Psoas muscle (tissue), 8 donors: ENCODE data around the gene C1orf167. TPM values are rescaled to one million over a fixed set of nuclear protein-coding genes. Genes with fewer than 3 reads are reported as not detected.
A peak's percentile ranks its signal among the peaks of the same experiment; 100 is the strongest.

Experiments used
- ATAC-seq, 4 donors: fragments of 200-7000 bp; cut with Tn5 transposase; one replicate each; pipeline ENCODE4 v1.9.1; 2020; ENCODE audit warnings: moderate library complexity in 3 of 4, mild to moderate bottlenecking in 2 of 4
- DNase-seq, 2 donors: peaks; one replicate each; pipeline ENCODE4 v3.0.0-alpha.2; 2020
- H3K27ac ChIP-seq: fragments of 200-600 bp; one replicate; pipeline ENCODE4 v1.8.0; 2022
- H3K27me3 ChIP-seq, 3 donors: fragments of 200-600 bp in 1 of 3; one replicate each; pipeline versions ENCODE4 v1.6.1 to v1.8.0; 2013 to 2022; ENCODE audit warnings: low read length in 2 of 3, mild to moderate bottlenecking in 2 of 3, moderate library complexity in 1 of 3; ENCODE audit not compliant: insufficient read depth in 3 of 3
- H3K36me3 ChIP-seq, 2 donors: fragments of 200-600 bp in 1 of 2; one replicate each; pipeline versions ENCODE4 v1.6.1 to v1.8.0; 2013 to 2022; ENCODE audit warnings: low read depth in 1 of 2, mild to moderate bottlenecking in 1 of 2, moderate library complexity in 1 of 2; ENCODE audit not compliant: insufficient read depth in 1 of 2
- H3K4me1 ChIP-seq: fragments of 200-600 bp; one replicate; pipeline ENCODE4 v1.8.0; 2022
- H3K4me3 ChIP-seq: fragments of 200-600 bp; one replicate; pipeline ENCODE4 v1.8.0; 2022; ENCODE audit warnings: mild to moderate bottlenecking
- H3K9me3 ChIP-seq: fragments of 200-600 bp; one replicate; pipeline ENCODE4 v1.8.0; 2022
- WGBS, 3 donors: extraction: QIAGEN DNeasy Blood & Tissue Kit; methylation state at CpG; one replicate each; pipeline versions ENCODE4 v1.1.6 to v1.1.7; 2013; 5-methylcytosine and 5-hydroxymethylcytosine counted together
- intact Hi-C, 2 donors: fragments of 100-400 bp; cut with DNase I; formaldehyde crosslinking; loops; one replicate each; pipeline versions ENCODE4 v1.11.0 to v1.14.2; 2022
- polyA plus RNA-seq, 3 donors: library from polyadenylated mRNA; stranded (reverse); fragments of 200-250 nt; gene quantifications; one replicate each; pipeline ENCODE4 v1.2.3, GENCODE V29; 2013
- total RNA-seq, 4 donors: library from RNA; stranded (reverse); fragmentation: NEBNext Ultra II Directional in 2 of 4; extraction: Animal tissue kit (Norgen Biotek cat#: 25700) in 2 of 4; gene quantifications; one replicate each; pipeline versions ENCODE4 v1.2.1 to v1.2.4, GENCODE V29; 2021 to 2023
- TF ChIP-seq, protein P1 (sequence below): fragments of 200-600 bp; IDR thresholded peaks from one replicate; pipeline ENCODE4 v1.8.0; 2022; ENCODE audit warnings: antibody characterized with exemption
- donor health status: healthy with polysubstance abuse.
- donor health status: DM: no; HTN: no; CAD: no; lungs with moderate emphysema.
- donor health status: Bipolar disorder and iron deficiency.
- donor health status: healthy.
- donor health status: DM: yes; HTN: yes; CAD: no.
- donor health status: DM: no; HTN: no; CAD: no.
- donor health status: DM: no; HTN: no; CAD: no.
- donor health status: DM: yes; HTN: yes; CAD: no.

Gene C1orf167
- total and polyA plus RNA-seq, 7 donors = 1.8 to 5.3 (median 2.5) TPM

DNA sequence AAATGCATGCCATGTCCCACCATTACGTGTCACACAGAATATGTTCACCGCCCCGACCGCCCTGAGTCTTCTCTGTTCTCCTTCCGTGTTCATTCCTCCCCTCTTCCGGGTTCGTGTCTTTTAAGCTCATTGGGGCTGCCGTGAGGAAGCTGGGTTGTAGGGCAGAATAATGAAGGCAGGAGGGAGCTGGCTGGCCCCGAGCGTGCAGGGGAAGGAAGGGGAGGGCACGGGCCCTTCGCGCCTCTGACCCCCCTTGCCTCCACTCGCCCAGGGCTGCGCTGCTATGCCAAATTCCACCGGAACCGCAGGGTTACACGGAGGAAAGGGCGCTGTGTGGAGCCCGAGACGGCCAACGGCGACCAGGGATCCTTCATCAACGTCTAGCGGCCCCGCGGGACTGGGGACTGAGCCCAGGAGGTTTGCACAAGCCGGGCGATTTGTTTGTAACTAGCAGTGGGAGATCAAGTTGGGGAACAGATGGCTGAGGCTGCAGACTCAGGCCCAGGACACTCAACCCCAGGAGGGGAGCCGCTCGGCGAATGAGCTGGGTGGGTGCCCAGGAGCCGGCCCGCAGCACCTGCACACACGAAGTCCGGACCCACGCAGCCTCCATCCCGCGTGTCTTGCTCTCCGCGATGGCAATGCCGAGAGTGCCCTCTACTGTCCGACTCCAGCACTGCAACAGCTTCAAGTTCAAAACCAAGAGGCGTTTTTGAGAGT, 42.5 kb upstream of the C1orf167 start:
- Histone ChIP-seq H3K4me3 (peak overlapping the region; percentile 37), H3K36me3 (no peaks in the 10 kb centered on the region), H3K9me3 (no peaks in the 10 kb centered on the region), H3K27ac (no peak overlapping the region), H3K4me1 (peaks cover 7% of the 10 kb centered on the region), H3K27me3 (peaks cover 0 to 4% (median 0%) of the 10 kb centered on the region in 3 donors)
- ATAC-seq (peak; percentile 78 to 92 (median 84)), DNase-seq (peak; percentile 83 to 89)
- intact Hi-C loops = loop anchor here (5.0 kb wide), 2 partner anchors 42 to 67 kb away; partner anchors contain the start of genes FBXO2 (in 1 of the 2) and FBXO44 (in 1 of the 2)
- TF ChIP-seq, protein P1, sequence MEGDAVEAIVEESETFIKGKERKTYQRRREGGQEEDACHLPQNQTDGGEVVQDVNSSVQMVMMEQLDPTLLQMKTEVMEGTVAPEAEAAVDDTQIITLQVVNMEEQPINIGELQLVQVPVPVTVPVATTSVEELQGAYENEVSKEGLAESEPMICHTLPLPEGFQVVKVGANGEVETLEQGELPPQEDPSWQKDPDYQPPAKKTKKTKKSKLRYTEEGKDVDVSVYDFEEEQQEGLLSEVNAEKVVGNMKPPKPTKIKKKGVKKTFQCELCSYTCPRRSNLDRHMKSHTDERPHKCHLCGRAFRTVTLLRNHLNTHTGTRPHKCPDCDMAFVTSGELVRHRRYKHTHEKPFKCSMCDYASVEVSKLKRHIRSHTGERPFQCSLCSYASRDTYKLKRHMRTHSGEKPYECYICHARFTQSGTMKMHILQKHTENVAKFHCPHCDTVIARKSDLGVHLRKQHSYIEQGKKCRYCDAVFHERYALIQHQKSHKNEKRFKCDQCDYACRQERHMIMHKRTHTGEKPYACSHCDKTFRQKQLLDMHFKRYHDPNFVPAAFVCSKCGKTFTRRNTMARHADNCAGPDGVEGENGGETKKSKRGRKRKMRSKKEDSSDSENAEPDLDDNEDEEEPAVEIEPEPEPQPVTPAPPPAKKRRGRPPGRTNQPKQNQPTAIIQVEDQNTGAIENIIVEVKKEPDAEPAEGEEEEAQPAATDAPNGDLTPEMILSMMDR = peak; percentile 93
- 10 to 11% (median 11%) methylated on average over 44 of the region's 44 CpGs for WGBS, 3 donors

DNA sequence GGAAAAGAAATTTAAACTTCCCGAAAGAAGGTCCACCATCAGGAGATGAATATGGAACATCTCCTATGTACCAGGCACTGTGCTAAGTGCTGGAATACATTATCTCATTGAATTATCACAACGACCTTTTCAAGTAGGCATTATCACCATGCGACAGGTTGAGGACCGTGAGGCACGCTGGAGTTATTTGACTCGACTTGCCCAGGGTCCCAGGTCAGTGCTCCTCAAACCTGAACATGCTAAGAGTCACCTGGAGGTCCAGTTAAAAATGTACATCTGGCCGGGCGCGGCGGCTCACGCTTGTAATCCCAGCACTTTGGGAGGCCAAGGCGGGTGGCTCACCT, 42.0 kb upstream of the C1orf167 start:
- peaks cover 7% of the 10 kb centered on the region for H3K4me1 ChIP-seq
- H3K9me3 ChIP-seq = no peaks in the 10 kb centered on the region
- TF ChIP-seq, protein P1 = no peak
- DNase-seq = no peak
- intact Hi-C loops = no loop called here
- H3K27me3 ChIP-seq = peaks cover 0 to 4% (median 0%) of the 10 kb centered on the region in 3 donors
- no peak overlapping the region for H3K27ac ChIP-seq
- 70 to 75% (median 75%) methylated on average over 12 of the region's 12 CpGs for WGBS, 3 donors
- ATAC-seq = peak in 2 of 4 donors; percentile 18 to 33
- peak overlapping the region; percentile 37 for H3K4me3 ChIP-seq
- no peaks in the 10 kb centered on the region for H3K36me3 ChIP-seq

GRCh38 chr1:11720525-11720924, 41.5 kb upstream of the C1orf167 start:
- Histone ChIP-seq H3K27ac (no peak overlapping the region), H3K4me1 (peaks cover 7% of the 10 kb centered on the region), H3K36me3 (no peaks in the 10 kb centered on the region), H3K27me3 (peaks cover 0 to 4% (median 0%) of the 10 kb centered on the region in 3 donors), H3K9me3 (no peaks in the 10 kb centered on the region), H3K4me3 (no peak overlapping the region)
- 33 to 44% (median 40%) methylated on average over 4 of the region's 4 CpGs for WGBS, 3 donors
- ATAC-seq (peak in 1 of 4 donors; percentile 29), DNase-seq (no peak)
- intact Hi-C loops = no loop called here
- TF ChIP-seq, protein P1 = no peak

DNA sequence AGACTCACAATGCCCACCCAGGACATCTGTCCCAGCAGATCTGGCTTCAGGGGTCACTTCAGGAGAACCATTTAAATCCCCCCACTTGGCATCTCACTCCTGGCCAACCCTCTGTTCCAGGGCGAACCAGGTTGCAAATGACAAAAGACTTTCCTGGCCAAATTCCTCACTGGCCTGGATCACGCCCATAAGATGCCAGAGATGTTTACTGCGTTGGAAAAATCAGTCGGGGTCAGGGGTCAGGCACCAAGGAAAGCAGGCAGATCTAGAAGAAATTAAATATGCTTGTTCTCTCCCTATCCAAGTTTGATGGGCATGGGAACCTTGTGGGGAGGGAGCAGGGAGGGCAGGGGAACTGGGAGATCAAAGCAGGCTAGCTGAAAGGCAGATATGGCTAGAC, 40.7 kb upstream of the C1orf167 start:
- 32 to 46% (median 44%) methylated on average over 4 of the region's 4 CpGs for WGBS, 3 donors
- no peak overlapping the region for H3K4me3 ChIP-seq
- H3K9me3 ChIP-seq = no peaks in the 10 kb centered on the region
- no peaks in the 10 kb centered on the region for H3K36me3 ChIP-seq
- H3K27me3 ChIP-seq = peaks cover 0 to 4% (median 0%) of the 10 kb centered on the region in 3 donors
- peaks cover 7% of the 10 kb centered on the region for H3K4me1 ChIP-seq
- DNase-seq (no peak), ATAC-seq (no peak)
- H3K27ac ChIP-seq = no peak overlapping the region
- TF ChIP-seq, protein P1 = no peak
- intact Hi-C loops = no loop called here

GRCh38 chr1:11722538-11722937, 39.5 kb upstream of the C1orf167 start:
- Histone ChIP-seq H3K4me3 (no peak overlapping the region), H3K27ac (no peak overlapping the region), H3K4me1 (peaks cover 7% of the 10 kb centered on the region), H3K36me3 (no peaks in the 10 kb centered on the region), H3K27me3 (no peaks in the 10 kb centered on the region), H3K9me3 (no peaks in the 10 kb centered on the region)
- TF ChIP-seq, protein P1 = no peak
- intact Hi-C loops = no loop called here
- no peak for DNase-seq
- WGBS, 3 donors = 17 to 27% (median 22%) methylated on average over 2 of the region's 2 CpGs
- no peak for ATAC-seq
